MCF 10A (cell line): ENCODE data around the gene RTN3. TPM values are rescaled to one million over a fixed set of nuclear protein-coding genes. Genes with fewer than 3 reads are reported as not detected.
A peak's percentile ranks its signal among the peaks of the same experiment; 100 is the strongest.

ENCODE experiments used
- BruUV-seq: library from RNA; stranded (reverse); fragments of 400-500 nt; replicated peaks from 2 replicates; lab custom pipeline; 2021; lab: Mats Ljungman, UMichigan
- CTCF ChIA-PET: fragments of 300-600 bp; sonication (Branson Sonifier 250); formaldehyde crosslinking; extraction: SDS; loops from one replicate; lab custom pipeline; 2021; ENCODE audit warnings: antibody characterized with exemption, inconsistent platforms; lab: Yijun Ruan, JAX
- POLR2A ChIA-PET: fragments of 300-600, 350-650 bp; sonication (Branson Sonifier 250); formaldehyde crosslinking; extraction: SDS; loops from one replicate; lab custom pipeline; 2020; ENCODE audit warnings: antibody characterized with exemption, inconsistent platforms; lab: Yijun Ruan, JAX
- DNase-seq: peaks from one replicate; pipeline ENCODE4 v3.0.0-alpha.2; 2018; ENCODE audit not compliant: unreplicated experiment
- H3K27ac Mint-ChIP-seq: one replicate; pipeline ENCODE4 v1.8.0; 2022; ENCODE audit warnings: mild to moderate bottlenecking, low read depth, mixed read lengths; ENCODE audit not compliant: unreplicated experiment
- H3K27me3 Mint-ChIP-seq: one replicate; pipeline ENCODE4 v1.8.0; 2022; ENCODE audit warnings: mixed read lengths; ENCODE audit not compliant: insufficient read depth, unreplicated experiment
- H3K36me3 Mint-ChIP-seq: one replicate; pipeline ENCODE4 v1.8.0; 2022; ENCODE audit warnings: mild to moderate bottlenecking, moderate library complexity, mixed read lengths; ENCODE audit not compliant: insufficient read depth, unreplicated experiment
- H3K4me1 Mint-ChIP-seq: one replicate; pipeline ENCODE4 v1.8.0; 2022; ENCODE audit warnings: mixed read lengths; ENCODE audit not compliant: insufficient read depth, unreplicated experiment
- H3K4me3 Mint-ChIP-seq: one replicate; pipeline ENCODE4 v1.8.0; 2022; ENCODE audit warnings: mild to moderate bottlenecking, moderate library complexity, mixed read lengths; ENCODE audit not compliant: unreplicated experiment
- H3K9me3 Mint-ChIP-seq: one replicate; pipeline ENCODE4 v1.8.0; 2022; ENCODE audit warnings: mixed read lengths; ENCODE audit not compliant: unreplicated experiment
- intact Hi-C: fragments of 100-400 bp; cut with micrococcal nuclease; formaldehyde crosslinking; loops from 2 replicates; pipeline ENCODE4 v1.14.1; 2022
- total RNA-seq: library from RNA; stranded (reverse); gene quantifications from 2 replicates; pipeline ENCODE4 v1.2.3, GENCODE V29; 2022
- TF ChIP-seq, protein P1 (sequence below): fragments of 200-600 bp; IDR thresholded peaks from one replicate; pipeline ENCODE4 v1.8.0; 2022; ENCODE audit warnings: antibody characterized with exemption, mild to moderate bottlenecking; ENCODE audit not compliant: unreplicated experiment

The RTN3 gene
- total RNA-seq, 1 experiment from 2014 or later: 95.4 TPM

DNA sequence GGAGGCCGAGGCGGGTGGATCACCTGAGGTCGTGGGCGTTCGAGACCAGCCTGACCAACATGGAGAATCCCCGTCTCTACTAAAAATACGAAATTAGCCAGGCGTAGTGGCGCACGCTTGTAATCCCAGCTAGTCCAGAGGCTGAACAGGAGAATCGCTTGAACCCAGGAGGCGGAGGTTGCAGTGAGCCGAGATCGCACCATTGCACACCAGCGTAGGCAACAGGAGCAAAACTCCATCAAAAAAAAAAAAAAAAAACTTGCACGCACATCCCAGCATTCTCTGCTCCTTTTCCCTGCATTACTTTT, 9.2 kb upstream of the RTN3 start:
- peak overlapping the region; percentile 53 for H3K4me3 Mint-ChIP-seq
- no peaks in the 10 kb centered on the region for H3K9me3 Mint-ChIP-seq
- CTCF ChIA-PET: interaction anchor here (0.6 to 3.8 kb wide), 3 partner anchors 10 to 67 kb away, joined by 4 to 28 read pairs (median 20); partner anchors contain the start of gene RTN3
- no TSS peak for BruUV-seq
- no peak overlapping the region for H3K27ac Mint-ChIP-seq
- no peak for DNase-seq
- H3K4me1 Mint-ChIP-seq: peaks cover 27% of the 10 kb centered on the region
- TF ChIP-seq, protein P1, sequence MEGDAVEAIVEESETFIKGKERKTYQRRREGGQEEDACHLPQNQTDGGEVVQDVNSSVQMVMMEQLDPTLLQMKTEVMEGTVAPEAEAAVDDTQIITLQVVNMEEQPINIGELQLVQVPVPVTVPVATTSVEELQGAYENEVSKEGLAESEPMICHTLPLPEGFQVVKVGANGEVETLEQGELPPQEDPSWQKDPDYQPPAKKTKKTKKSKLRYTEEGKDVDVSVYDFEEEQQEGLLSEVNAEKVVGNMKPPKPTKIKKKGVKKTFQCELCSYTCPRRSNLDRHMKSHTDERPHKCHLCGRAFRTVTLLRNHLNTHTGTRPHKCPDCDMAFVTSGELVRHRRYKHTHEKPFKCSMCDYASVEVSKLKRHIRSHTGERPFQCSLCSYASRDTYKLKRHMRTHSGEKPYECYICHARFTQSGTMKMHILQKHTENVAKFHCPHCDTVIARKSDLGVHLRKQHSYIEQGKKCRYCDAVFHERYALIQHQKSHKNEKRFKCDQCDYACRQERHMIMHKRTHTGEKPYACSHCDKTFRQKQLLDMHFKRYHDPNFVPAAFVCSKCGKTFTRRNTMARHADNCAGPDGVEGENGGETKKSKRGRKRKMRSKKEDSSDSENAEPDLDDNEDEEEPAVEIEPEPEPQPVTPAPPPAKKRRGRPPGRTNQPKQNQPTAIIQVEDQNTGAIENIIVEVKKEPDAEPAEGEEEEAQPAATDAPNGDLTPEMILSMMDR: no peak
- intact Hi-C loops: no loop called here
- H3K36me3 Mint-ChIP-seq: peaks cover 16% of the 10 kb centered on the region
- no peaks in the 10 kb centered on the region for H3K27me3 Mint-ChIP-seq
- POLR2A ChIA-PET: interaction anchor here (0.6 to 12.9 kb wide), 7 partner anchors 7 to 96 kb away, joined by 3 to 270 read pairs (median 6); partner anchors contain the start of genes RTN3 and ZFTA

DNA sequence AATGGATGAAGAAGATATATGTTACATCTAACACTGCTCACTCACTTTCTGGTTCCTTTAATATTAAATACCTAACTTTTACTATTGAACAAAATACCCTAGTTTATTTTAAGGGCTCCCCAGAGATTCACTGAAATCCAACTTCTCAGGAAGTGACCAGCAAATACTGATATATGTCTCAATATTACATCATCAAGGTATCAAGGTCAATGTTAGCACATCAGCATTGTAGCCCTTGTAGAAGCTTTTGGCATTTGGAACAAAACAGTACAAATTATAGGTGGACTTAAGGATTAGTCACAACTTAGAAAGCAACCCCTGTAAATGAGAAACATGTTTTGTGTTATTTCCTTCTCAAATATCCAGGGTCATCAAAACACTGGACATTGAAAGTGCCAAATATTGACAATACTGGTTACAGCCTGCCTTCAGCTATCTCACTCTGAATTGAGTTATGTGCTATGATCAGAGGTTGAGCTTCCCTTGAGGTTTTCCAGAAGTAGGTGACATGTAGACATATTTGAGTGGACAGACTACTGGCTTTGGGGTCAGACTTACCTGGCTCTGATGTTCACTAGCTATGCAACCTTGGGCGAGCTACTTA, 8.3 kb upstream of the RTN3 start:
- Mint-ChIP-seq H3K27ac (no peak overlapping the region), H3K4me1 (peaks cover 18% of the 10 kb centered on the region), H3K9me3 (no peaks in the 10 kb centered on the region), H3K27me3 (no peaks in the 10 kb centered on the region), H3K36me3 (peaks cover 11% of the 10 kb centered on the region), H3K4me3 (peak overlapping the region; percentile 53)
- intact Hi-C loops: no loop called here
- POLR2A ChIA-PET: interaction anchor here (0.6 to 12.9 kb wide), 4 partner anchors 10 to 141 kb away, joined by 3 to 270 read pairs (median 4); partner anchors contain the start of gene RTN3
- TF ChIP-seq, protein P1: no peak
- DNase-seq: no peak
- CTCF ChIA-PET: interaction anchor here (1.2 to 1.7 kb wide), 2 partner anchors 8 to 10 kb away, joined by 3 to 6 read pairs; partner anchors contain the start of gene RTN3
- no TSS peak for BruUV-seq

DNA sequence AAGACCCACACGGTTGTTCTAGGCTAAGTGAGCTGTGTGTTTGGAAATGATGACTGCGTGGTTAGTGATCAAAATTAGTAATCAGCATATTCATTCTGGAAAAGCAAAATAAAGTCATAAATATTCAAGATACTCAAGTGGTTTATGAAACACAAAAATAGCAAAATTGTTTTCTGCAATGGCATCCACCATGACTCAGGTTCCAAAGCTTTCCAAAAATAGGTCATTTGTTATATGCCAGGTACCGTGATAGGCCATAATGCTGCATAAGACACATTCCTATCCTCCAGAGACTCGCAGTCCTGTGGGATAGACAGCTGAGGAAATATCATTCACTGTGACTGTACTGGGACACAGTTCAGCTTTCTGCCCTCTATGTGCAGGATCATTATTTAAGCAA, 7.7 kb upstream of the RTN3 start:
- CTCF ChIA-PET: interaction anchor here (0.9 to 1.7 kb wide), 3 partner anchors 7 to 65 kb away, joined by 3 to 6 read pairs (median 4); partner anchors contain the start of gene RTN3
- no peak for DNase-seq
- no peak overlapping the region for H3K27ac Mint-ChIP-seq
- H3K4me3 Mint-ChIP-seq: no peak overlapping the region
- H3K27me3 Mint-ChIP-seq: no peaks in the 10 kb centered on the region
- BruUV-seq: no TSS peak
- intact Hi-C loops: no loop called here
- no peaks in the 10 kb centered on the region for H3K9me3 Mint-ChIP-seq
- TF ChIP-seq, protein P1: no peak
- H3K4me1 Mint-ChIP-seq: peaks cover 13% of the 10 kb centered on the region
- peaks cover 11% of the 10 kb centered on the region for H3K36me3 Mint-ChIP-seq
- POLR2A ChIA-PET: interaction anchor here (0.6 to 12.9 kb wide), 4 partner anchors 9 to 140 kb away, joined by 3 to 270 read pairs (median 4); partner anchors contain the start of gene RTN3

DNA sequence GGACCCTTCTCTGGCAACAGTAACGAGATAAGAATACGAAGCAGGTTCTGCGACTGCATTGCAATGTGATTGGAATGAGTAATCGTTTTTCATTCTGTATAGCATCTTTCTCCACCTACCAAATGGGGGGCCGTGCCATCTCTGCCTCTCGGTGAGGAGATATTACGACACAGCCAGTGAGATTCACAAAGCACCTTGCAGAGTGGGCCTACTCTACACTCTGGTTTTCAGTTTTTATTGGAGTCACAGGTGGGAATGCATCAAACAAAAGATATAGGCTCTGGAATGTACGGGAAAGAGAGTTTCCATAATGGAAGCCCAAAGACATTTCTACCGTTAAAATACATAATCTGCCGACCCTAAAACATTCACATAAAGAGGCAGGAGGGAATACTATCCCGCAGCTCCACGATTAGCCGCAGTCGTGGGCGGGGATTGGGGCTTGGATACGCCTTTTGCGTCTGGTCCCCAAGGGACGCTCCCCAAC, 423 bp upstream of the RTN3 start:
- peak overlapping the region; percentile 52 for H3K27ac Mint-ChIP-seq
- DNase-seq: no peak
- H3K36me3 Mint-ChIP-seq: no peaks in the 10 kb centered on the region
- peaks cover 20% of the 10 kb centered on the region for H3K4me1 Mint-ChIP-seq
- BruUV-seq: no TSS peak
- no peaks in the 10 kb centered on the region for H3K9me3 Mint-ChIP-seq
- intact Hi-C loops: loop anchor here (1.0 kb wide), 1 partner anchor 10 kb away; the partner anchor contains the start of gene ATL3
- CTCF ChIA-PET: interaction anchor here (0.5 to 2.7 kb wide), 8 partner anchors 8 to 1121 kb away, joined by 3 to 20 read pairs (median 3); partner anchors contain the start of gene ATL3
- TF ChIP-seq, protein P1: no peak
- POLR2A ChIA-PET: interaction anchor here (0.6 to 6.0 kb wide), 22 partner anchors 8 to 840 kb away, joined by 3 to 270 read pairs (median 8); partner anchors contain the start of genes ATL3 and SLC3A2
- peak overlapping the region; percentile 92 for H3K4me3 Mint-ChIP-seq
- no peaks in the 10 kb centered on the region for H3K27me3 Mint-ChIP-seq
